T-helper 2 cell (primary cell): Measurements from ENCODE around the gene ALDOB.
A peak's percentile ranks its signal among the peaks of the same experiment; 100 is the strongest.

Source experiments
- DNase-seq, 5 experiments: peaks; one replicate each; pipeline versions ENCODE4 v3.0.0 to v3.0.0-alpha.2; 2012 to 2022

ALDOB gene

DNA sequence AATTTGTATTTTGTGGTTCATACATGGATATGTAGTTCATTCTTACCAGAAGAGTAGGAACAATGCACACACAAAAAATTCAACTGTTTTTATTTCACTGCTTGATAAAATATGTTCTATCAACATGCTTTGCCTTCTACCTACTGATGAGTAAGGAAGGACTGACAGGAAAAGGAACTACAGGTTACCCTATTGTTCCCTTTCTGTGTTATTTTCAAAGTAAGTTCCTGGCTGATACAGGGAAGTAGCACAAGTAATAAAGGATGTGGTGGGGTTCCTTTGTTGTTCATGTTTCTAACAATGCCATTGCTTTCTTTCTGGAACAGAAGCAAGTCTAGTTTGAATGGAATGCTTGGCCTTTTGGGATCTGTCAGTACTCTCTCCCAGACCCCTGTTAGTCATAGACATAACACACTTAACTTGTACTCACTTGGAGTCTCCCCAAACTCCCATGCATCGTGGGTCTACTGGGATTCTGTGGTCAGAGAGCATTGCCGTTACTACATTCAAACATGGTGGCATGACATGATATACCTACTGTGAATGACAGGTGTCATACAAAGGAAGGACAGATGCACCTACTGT lies 20.2 kb upstream of the ALDOB start:
- no peak for DNase-seq

DNA sequence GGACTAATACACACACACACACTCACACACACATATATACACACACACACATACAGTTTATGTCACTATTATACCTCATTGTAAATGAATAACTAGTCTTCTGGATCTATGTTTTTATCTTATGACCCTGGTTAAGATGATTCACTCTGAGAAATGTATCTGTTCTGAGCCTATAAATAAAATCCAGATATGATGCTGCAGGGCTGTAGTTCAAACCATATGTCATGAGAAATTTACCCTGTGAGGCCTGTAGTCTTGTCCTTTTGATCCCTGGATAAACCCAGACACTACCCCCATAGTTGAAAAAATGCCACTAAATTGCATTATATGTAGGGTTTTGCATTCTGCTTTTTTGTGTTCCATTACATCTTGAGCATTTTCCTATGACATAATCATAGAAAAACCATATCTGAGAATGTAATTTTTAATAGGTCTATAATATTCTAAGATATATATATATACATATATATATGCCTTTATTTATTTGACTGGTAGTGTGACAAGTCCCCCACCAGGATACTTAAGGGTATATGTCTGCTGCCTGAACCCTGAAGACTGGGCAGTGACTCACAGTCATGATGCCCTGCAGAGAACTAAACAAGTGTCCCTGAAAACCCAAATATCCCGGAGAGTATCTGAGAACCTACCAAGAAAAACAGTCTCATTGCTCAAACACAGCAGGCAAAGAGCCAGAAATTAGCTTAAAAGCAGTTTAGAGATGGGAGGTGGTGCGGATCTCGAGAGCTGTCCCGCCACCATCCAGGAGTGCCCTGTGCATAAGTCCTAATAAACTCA lies 18.4 kb upstream of the ALDOB start:
- DNase-seq, result no peak

DNA sequence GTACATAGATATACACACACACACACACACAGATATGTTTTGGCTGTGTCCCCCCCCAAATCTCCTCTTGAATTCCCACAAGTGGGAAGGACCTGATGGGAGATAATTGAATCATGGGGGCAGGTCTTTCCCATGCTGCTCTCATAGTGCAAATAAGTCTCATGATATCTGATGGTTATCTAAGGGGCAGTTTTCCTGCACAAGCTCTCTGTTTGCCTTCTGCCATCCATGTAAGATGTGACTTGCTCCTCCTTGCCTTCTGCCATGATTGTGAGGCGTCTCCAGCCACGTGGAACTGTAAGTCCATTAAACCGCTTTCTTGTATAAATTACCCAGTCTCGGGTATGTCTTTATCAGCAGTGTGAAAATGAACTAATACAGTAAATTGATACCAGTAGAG lies 15.9 kb upstream of the ALDOB start:
- no peak for DNase-seq

DNA sequence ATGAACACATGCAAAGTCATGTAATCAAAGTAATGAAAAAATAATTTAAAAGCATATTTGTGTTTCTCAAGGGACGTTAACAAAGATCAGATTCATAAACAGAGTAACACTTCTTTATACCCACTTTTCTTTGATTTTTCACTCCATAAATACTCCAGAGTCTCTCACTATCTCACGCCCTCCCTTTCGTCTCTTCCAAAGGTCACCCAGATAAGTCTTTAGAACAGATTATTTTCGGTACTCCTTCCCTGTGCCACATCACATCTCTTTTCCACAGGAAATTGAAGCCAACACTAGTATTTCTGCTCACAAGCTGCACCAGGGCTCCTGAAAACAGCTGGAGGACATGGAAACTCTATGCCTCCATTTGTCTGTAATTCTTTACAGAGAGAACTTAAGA lies 15.4 kb upstream of the ALDOB start:
- no peak for DNase-seq

DNA sequence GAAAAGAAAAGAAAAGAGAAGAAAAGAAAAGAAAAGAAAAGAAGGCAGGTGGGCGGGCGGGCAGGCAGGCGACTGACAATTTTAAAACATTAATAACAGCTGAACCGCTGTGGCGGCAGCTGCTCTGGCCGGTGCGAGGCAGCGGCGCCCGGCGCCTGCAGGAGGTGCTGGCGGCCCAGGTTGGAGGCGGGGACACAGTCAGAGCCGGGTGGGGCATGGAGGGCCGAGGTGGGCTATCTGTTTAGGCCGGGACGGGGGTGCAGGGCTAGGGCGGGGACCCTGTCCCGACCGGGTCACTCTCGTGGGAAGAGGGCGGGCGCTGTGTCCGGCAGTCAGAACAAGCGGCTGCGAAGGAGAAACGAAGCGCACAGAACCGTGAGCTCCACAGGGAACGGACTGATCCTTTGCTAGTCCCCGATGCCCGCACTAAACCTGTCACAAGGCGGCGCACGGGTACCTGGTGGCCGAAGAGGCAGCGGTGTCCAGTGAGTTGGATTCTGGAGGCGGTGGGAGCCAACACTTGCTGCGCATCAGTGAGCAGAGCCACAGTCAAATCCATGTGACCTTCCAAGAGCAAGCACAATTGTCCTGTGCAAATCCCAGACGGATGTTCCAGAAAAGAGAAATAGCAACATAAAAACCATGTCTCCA lies 13.6 kb upstream of the ALDOB start:
- peak; percentile 6 to 50 (median 19) for DNase-seq

DNA sequence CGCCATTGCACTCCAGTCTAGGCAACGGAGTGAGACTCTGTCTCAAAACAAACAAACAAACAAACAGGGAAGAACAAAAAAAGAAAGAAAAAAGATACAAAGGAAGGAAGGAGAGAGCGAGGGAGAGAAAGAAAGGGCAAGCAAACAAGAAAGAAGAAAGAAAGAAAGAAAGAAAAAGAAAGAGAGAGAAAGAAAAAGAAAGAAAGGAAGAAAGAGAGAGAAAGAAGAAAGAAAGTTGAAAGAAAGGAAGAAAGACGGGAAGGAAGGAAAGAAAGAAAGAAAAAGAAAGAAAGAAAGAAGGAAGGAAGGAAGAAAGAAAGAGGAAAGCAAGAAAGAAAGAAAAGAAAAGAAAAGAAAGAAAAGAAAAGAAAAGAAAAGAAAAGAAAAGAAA lies 13.1 kb upstream of the ALDOB start:
- no peak for DNase-seq

DNA sequence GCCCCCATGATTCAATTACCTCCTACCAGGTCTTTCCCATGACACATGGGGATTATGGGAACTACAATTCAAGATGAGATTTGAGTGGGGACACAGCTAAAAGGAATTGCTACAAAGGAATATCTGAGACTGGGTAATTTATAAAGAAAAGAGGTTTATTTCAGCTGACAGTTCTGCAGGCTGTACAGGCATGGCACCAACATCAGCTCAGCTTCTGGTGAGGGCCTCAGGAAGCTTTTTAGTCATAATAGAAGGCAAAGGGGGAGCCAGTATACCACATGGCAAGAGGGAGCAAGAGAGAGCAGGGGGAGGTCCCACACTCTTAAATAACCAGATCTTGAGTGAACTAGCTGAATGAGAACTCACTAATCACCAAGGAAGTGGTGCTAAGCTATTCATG lies 11.2 kb upstream of the ALDOB start:
- DNase-seq, result no peak

DNA sequence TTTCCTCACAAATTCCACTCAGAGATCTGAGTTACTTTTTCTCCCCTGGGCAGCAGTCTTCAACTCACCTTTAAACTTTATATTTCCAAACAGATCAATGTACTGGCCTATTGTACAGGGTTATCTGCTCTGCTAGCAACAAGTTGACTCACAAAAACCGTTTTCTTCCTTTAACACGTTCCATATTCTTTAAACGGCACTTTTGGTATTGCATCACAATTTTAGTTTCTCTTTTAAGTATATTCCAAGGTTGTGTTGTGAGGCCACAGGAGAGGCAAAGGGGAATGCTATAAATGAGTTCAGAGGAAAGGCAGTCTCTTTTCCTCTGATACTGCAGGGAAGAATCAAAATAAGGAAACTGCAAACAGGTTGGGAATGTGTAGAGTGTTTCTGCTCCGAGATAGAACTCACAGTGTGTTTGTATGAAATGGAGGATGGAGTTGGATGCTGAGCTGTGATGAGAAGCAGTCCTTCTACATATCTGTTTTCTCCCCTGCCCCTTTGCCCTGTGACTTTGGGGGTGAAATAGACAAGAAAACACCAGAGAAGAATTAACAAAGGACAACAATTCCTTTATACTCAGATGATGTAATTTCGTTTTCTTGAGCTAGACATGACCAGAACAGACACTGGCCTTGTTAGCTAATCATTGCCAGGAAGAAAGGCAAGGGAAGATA lies 9.9 kb upstream of the ALDOB start:
- DNase-seq, result no peak

DNA sequence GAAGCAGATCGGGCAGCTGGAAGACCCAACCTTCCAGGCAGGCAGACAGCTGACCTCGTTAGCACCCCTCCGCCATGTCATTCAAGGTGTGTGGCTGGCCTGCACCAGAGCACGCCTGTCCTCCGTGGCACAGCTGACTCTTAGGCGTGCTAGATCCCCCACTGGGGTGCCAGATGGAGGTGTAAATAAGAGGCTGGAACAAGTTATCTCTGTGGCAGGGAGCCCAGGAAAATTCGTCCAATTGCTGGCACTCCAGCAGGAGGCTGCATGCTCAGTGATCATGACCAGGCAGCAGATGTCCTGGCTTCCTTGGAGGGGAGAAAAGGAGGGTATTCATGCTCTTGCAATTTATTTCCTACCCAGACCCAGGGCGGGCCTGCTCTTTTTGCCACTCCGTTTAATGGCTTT lies 7.8 kb upstream of the ALDOB start:
- no peak for DNase-seq

DNA sequence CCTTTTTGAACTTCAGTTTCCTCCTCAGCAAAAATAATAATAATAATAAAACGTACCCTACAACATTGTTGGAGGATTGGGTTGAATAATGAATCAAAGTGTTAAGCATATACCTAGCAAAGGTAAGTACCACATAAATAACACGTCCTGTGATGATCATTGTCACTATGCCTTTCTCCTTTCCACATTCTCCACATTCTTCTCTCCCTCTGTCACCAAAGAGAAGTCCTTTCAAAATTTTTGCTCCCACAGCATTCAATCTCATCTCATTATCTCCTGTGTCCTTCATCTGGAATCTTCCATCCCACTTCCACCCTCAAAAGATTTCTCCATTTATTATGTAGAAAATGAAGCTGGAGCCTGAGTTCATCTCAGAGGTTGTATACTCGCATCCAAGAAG lies 7.2 kb upstream of the ALDOB start:
- no peak for DNase-seq

DNA sequence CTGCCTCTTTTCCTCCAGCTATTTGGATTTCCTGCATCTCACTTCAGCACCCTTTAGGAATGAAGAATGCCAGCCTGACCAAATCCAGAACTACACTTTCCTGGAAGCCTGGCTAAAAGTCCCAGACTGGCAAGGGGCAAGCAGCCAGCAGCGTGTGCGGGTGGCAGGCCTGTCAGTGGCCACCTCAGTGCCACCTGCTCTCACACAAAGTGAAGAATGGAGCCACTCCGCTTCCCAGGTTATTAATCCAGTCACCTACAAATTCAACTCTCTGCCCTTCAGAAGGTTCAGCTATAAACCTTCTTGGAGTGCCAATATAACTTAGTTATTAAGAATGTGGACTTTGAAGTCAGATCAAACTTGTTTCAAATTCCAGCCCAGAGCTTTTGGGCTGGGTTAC lies 6.7 kb upstream of the ALDOB start:
- no peak for DNase-seq

DNA sequence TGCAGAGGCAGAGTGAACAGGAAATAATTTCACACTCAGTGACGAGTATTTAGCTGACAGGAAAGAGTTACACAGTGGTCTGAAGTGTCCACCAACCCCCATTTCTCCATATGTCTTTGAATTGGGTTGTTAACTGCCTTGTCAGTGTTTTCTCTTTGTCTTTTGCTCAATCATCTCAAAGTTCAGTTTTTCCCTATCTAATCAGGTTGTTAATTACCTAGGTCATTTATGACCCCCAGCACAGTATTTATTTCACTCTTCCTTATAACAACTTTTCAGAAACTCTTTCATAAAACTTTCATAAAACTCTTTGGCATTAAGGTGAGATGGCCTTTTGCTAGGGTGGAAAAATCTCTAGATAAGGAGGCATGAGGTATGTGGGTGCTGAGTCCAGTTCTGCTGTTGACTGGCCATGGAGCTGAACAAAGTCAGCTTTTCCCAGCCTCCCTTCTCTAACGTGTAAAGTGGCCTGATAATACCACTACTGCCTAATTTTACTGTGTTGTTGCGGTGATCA lies 5.2 kb upstream of the ALDOB start:
- DNase-seq, result no peak

DNA sequence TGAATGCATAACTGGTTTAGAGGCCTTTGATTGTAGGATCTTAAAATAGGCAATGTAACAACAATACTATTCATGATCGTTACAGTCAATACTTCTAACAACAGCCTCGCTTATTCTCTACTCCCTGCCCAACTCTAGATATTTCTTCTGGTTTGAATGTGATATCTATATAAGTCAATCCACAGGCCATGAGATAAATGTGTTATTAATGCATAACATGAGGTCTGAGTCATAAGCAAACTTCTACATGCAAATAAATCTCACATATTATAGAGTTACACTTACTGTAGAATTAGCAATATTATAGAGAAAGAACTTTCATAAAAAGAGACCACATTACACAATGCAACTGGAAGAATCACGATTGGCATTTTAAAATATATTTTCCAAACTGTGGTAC lies 2.9 kb upstream of the ALDOB start:
- DNase-seq, result no peak

DNA sequence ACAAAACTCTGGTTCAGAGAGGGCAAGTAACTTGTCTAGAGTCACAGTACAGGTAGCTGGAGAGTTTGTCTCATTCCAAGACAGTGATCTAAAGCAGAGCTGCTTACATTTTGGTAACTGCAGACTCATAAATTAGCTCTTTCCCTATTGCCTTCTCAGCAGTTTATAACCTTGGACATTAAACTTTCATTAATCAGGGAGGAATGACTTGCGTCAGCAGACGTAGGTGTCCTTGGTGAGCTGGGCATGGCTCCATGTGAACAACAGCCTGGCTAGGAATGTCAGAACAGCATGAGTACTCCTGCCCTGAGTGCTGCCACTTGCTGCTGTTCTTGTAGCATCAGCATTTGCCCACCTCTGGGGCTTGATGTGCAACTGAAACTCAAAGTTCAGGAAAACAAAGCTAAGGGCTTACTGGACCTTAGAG lies 2.2 kb upstream of the ALDOB start:
- DNase-seq, result no peak

DNA sequence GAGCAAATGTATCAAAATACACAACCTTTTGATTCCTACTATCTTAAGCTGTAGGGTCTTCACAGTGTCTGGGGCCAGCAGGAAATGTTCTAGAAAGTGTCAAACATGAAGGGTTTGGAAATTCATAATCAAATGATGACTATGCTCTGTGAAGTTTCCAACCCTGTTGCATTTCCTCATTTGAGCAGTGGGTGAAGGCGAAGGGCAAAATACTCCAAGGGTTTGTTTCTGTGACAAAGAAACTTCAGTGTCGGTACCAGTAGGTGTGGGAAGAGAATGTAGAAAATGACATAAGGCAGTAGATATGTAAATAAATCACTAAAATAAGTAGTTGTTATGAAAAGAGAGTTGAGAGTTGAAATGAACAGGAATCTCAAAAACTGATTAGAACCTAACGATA lies 576 bp downstream of the ALDOB start:
- no peak for DNase-seq

DNA sequence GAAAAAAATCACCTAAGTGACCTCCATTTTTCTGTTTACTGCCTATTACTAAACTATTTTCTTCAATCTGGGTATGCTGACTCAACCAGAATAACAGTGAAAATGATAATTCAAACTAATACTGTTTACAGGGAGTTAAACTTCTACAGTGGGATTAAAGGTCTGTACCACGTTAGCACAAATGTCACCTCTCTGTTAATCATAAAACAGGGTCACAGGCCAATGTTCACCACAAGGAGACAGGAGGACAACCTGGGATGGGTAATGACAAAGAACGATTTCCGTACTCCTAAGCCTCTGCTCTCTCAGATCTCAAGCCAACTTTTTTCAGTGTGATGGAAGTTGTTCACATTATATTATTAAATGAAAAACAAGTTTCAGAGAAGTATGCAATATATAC lies 2.3 kb downstream of the ALDOB start:
- DNase-seq, result no peak

DNA sequence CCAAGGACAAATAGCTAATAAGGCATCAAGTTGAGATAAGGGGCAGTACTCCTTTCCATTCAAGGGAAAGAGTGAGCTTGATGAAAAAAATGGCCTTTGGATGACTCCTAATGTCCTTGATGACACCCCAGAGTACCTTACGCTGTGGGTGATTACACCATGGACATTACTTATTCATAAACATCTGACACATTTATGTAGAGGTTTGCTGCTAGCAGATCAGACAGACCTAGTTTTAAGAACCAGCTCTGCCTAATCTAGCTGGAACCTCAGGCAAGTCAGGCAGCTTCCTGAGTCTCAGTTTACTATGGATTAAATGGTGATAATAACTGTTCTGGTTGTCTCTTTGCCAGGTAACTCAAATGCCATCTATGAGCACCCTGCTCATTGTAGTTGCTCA lies 2.8 kb downstream of the ALDOB start:
- no peak for DNase-seq

DNA sequence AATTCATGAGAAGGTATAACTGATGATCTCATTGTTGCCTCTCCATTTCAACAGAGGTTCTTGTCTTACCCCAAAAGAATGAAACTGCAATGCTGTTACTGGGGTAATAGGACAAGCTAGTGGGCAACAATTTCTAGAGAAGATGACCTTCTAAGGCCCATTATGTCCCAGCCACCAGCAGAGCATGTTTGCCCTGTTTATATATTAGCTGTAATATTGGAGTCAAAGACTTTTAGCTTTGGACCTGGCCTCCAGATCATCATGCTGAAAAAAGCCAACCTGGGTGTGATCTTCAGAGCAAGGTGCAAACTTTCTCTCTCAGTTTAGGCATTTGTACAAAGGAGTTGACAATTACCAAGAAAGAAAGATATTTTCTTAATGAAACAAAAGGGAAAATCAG lies 3.4 kb downstream of the ALDOB start:
- DNase-seq, result no peak

DNA sequence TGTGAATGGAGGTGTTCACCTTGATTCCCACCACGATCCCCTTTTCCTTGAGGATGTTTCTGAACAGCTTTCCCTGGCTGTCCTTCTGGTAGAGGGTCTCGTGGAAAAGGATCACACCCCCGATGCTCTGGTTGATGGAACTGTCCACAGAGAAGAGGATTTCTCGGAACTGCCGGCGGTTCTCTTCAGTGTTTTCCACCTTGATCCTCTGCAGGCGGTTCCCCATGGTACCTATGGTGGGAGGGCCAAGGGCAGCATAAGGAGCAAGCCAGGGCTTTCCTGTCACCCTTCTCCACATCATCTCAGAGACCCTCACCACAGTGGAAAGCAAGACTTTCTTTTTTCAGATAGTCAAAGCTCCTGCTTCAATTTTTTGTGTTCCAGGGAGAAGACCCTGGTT lies 5.8 kb downstream of the ALDOB start:
- no peak for DNase-seq

DNA sequence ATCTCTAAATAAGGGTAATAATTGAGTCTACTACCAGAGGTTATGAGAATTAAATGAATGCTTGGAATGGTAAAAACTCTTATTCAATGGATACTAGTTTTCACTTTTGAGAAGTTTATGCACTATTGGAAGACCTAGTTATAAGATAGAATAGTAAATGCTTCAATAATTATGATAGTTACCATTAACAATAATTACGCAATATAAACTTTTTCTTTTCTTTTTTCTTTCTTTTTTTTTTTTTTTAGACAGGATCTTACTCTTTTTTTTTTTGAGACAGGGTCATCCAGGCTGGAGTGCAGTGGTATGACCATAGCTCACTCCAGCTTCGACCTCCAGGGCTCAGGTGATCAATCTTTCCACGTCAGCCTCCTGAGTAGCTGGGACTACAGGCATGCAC lies 6.7 kb downstream of the ALDOB start:
- DNase-seq, result no peak

DNA sequence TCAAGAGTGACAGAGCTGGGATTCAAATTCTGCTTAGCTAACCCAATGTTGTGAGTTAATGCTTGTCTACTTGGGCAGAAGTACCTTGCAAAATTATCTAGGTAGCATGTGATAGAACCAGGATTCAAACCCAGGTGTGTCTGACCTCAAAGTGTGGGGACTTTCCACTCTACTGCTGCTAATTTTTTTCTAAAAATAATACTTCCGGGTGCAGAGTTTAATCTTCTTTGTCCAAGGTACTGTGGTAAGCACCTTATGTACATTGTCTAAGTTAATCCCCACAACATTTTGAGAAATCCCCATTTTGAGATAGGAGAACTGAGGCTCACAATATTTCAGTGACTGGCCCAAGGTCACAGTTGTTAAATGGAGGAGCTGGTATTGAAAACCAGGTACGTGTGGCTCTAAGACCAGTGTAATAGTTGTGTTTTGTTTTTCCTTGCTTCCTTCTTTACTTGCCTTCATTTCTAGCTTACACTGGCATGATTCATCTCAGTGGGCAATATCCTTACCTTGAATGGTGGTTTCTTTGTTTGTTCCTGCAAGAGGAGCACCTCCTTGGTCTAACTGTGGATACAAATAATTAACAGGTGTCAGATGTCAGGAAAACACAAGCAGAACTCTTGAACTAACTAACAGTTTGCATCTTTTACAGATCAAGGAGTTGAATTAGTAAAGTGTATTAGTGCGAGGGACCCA lies 7.5 kb downstream of the ALDOB start:
- DNase-seq, result no peak

DNA sequence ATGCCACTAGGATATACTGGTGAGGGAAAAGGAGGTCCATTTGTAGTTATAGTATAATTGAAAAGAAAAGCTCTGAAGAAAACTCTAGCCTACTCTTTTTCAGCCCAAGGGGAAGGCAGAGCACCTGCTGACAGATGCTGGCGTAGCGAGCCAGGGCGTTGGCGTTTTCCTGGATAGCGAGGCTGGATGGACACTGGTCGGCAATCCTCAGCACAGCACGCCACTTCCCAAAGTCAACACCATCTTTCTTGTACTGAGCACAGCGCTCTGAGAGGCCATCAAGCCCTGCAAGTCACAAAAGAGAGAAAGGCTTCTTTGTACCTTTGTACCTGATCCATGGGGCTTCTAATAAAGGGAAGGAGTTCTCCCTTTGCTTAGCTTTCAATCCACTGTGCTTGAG lies 8.2 kb downstream of the ALDOB start:
- DNase-seq, result no peak

DNA sequence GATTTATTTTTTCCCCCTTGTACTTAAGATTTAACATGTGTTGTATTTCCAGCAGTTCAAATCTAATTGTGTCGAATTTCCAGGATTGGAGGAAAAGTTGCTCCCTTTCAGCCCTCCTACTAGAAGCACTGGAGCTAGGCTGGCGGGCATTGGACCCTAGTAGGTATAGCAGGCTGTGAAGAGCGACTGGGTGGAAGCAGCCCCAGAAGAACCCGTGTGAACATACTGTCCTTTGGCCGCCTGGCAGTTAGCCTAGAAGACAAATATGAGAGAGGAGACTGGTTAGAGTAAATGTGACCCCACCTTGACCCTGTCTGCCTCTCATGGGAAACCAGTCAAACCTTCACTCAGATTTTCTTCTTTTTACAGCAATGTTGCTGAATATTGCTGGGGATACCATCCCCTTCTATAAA lies 13.9 kb downstream of the ALDOB start:
- no peak for DNase-seq
